A549 (cell line): ENCODE results near the gene SS18L1. TPM values are rescaled to one million over a fixed set of nuclear protein-coding genes. Genes with fewer than 3 reads are reported as not detected.

Source experiments
- ATAC-seq, 2 experiments: fragments of 200-7000 bp in 1 of 2; fragments of >200 bp in 1 of 2; cut with Nextera tagmentation in 1 of 2; cut with Tn5 transposase in 1 of 2; 3 replicates each; pipeline versions ENCODE4 v1.8.0 to v1.9.1; 2018 to 2020; ENCODE audit warnings: mild to moderate bottlenecking in 1 of 2, moderate library complexity in 1 of 2
- CTCF ChIA-PET: fragments of 300-600 bp; sonication (Branson Sonifier 250); formaldehyde crosslinking; extraction: SDS; loops from one replicate; lab custom pipeline; 2021; ENCODE audit warnings: antibody characterized with exemption, inconsistent platforms; lab: Yijun Ruan, JAX
- POLR2A ChIA-PET: fragments of 350-600 bp; formaldehyde crosslinking; extraction: SDS; loops from one replicate; lab custom pipeline; 2021; ENCODE audit warnings: antibody characterized with exemption, inconsistent platforms; lab: Yijun Ruan, JAX
- DNase-seq, 2 experiments: peaks; one replicate each; pipeline versions ENCODE4 v3.0.0 to v3.0.0-alpha.2; 2011 to 2016; ENCODE audit warnings: low read depth in 1 of 2, low spot score in 1 of 2
- FAIRE-seq: peaks from 2 replicates; lab custom pipeline; 2011; peaks lifted over from hg19 to GRCh38; lab: Jason Lieb, UNC
- H3K27ac ChIP-seq, 2 experiments: fragments of >200 bp; sonication (Bioruptor Twin); formaldehyde crosslinking; 3 replicates each; pipeline ENCODE4 v1.5.1; 2016 to 2017
- H3K4me1 ChIP-seq: fragments of >200 bp; sonication (Bioruptor Twin); formaldehyde crosslinking; 3 replicates; pipeline ENCODE4 v1.6.1; 2016
- H3K4me2 ChIP-seq: fragments of >200 bp; sonication (Bioruptor Twin); formaldehyde crosslinking; 3 replicates; pipeline ENCODE4 v1.6.1; 2016
- H3K4me3 ChIP-seq: fragments of >200 bp; sonication (Bioruptor Twin); formaldehyde crosslinking; 3 replicates; pipeline ENCODE4 v1.5.1; 2016
- H3K9me3 ChIP-seq: fragments of >200 bp; sonication (Bioruptor Twin); formaldehyde crosslinking; 3 replicates; pipeline ENCODE4 v1.6.1; 2016
- CBX2 ChIP-seq: fragments of 200-600 bp; sonication (generic); IDR thresholded peaks from 2 replicates; pipeline ENCODE4 v1.6.1; 2016; ENCODE audit warnings: low read depth, mild to moderate bottlenecking, borderline replicate concordance
- CBX8 ChIP-seq: fragments of 200-600 bp; sonication (generic); IDR thresholded peaks from 2 replicates; pipeline ENCODE4 v1.6.1; 2016
- CHD2 ChIP-seq: fragments of 150-350 bp; IDR thresholded peaks from 2 replicates; pipeline ENCODE4 v1.6.1; 2014; ENCODE audit warnings: low read length; ENCODE audit not compliant: partially characterized antibody
- EHF ChIP-seq: fragments of 250-450 bp; sonication (Bioruptor Pico); IDR thresholded peaks from 2 replicates; pipeline ENCODE4 v1.5.0; 2020; ENCODE audit warnings: mild to moderate bottlenecking
- EP300 ChIP-seq, 2 experiments: fragments of >200 bp; sonication (Bioruptor Twin); formaldehyde crosslinking; IDR thresholded peaks; 2 replicates in 1 of 2; 3 replicates in 1 of 2; pipeline ENCODE4 v1.6.1; 2016 to 2017
- ESRRA ChIP-seq: fragments of 150-350 bp; IDR thresholded peaks from 2 replicates; pipeline ENCODE4 v1.6.1; 2014; ENCODE audit warnings: mild to moderate bottlenecking, low read length, borderline replicate concordance
- FOSB ChIP-seq: fragments of 250-450 bp; sonication (Bioruptor Pico); IDR thresholded peaks from 2 replicates; pipeline ENCODE4 v1.5.0; 2020; ENCODE audit warnings: mild to moderate bottlenecking, moderate library complexity
- JUNB ChIP-seq: fragments of >200 bp; sonication (Bioruptor Twin); formaldehyde crosslinking; IDR thresholded peaks from 2 replicates; pipeline ENCODE4 v1.6.1; 2016
- KDM1A ChIP-seq: fragments of 200-600 bp; sonication (generic); IDR thresholded peaks from 2 replicates; pipeline ENCODE4 v1.6.1; 2016; ENCODE audit warnings: low read depth, mild to moderate bottlenecking
- NR3C1 ChIP-seq: fragments of >200 bp; sonication (Bioruptor Twin); formaldehyde crosslinking; IDR thresholded peaks from 3 replicates; pipeline ENCODE4 v1.6.1; 2017
- RARB ChIP-seq: fragments of 250-450 bp; sonication (Bioruptor Pico); IDR thresholded peaks from 2 replicates; pipeline ENCODE4 v1.8.0; 2021; ENCODE audit warnings: mild to moderate bottlenecking, moderate library complexity
- SMC3 ChIP-seq: fragments of >200 bp; sonication (Bioruptor Twin); formaldehyde crosslinking; IDR thresholded peaks from 3 replicates; pipeline ENCODE4 v1.6.1; 2018; ENCODE audit warnings: inconsistent platforms
- TFCP2L1 ChIP-seq: fragments of 250-450 bp; sonication (Bioruptor Pico); IDR thresholded peaks from 2 replicates; pipeline ENCODE4 v1.5.0; 2021; ENCODE audit warnings: mild to moderate bottlenecking
- TP53 ChIP-seq: fragments of 250-450 bp; sonication (Bioruptor Pico); IDR thresholded peaks from 2 replicates; pipeline ENCODE4 v1.5.0; 2021; ENCODE audit warnings: mild to moderate bottlenecking, moderate library complexity
- ZC3H11A ChIP-seq: fragments of 450-650 bp; IDR thresholded peaks from 2 replicates; pipeline ENCODE4 v1.6.1; 2014; ENCODE audit warnings: antibody characterized with exemption, mild to moderate bottlenecking
- ZFP36 ChIP-seq: fragments of 450-650 bp; IDR thresholded peaks from 2 replicates; pipeline ENCODE4 v1.6.1; 2014; ENCODE audit warnings: borderline replicate concordance; ENCODE audit not compliant: partially characterized antibody
- ZSCAN20 ChIP-seq: fragments of 250-450 bp; sonication (Bioruptor Pico); IDR thresholded peaks from 2 replicates; pipeline ENCODE4 v1.8.0; 2022; ENCODE audit warnings: mild to moderate bottlenecking, moderate library complexity
- WGBS: methylation state at CpG from one replicate; pipeline ENCODE4 v1.1.6; 2017; ENCODE audit errors: missing lambda C conversion rate; 5-methylcytosine and 5-hydroxymethylcytosine counted together
- polyA plus RNA-seq, 4 experiments: library from polyadenylated mRNA; depleted of rRNA in 3 of 4; stranded (reverse); fragments of >200 nt; fragmentation: RNase III in 1 of 4; extraction: RNeasy Plus Mini Kit Qiagen cat#74134 plus additional on column Dnase treatment in 1 of 4; gene quantifications; 2 replicates in 3 of 4; 3 replicates in 1 of 4; pipeline ENCODE4 v1.2.3, GENCODE V29; 2011 to 2017
- TF ChIP-seq, protein P1 (sequence below): IDR thresholded peaks from 2 replicates; pipeline ENCODE4 v1.6.1; 2012
- TF ChIP-seq, protein P2 (sequence below): fragments of >200 bp; sonication (Bioruptor Twin); formaldehyde crosslinking; IDR thresholded peaks from 3 replicates; pipeline ENCODE4 v1.5.1; 2016
- TF ChIP-seq, protein P3 (sequence below): fragments of 200-600 bp; sonication (generic); IDR thresholded peaks from 2 replicates; pipeline ENCODE4 v1.6.1; 2016; ENCODE audit warnings: antibody characterized with exemption, mild to moderate bottlenecking, moderate library complexity
- TF ChIP-seq, protein P4 (sequence below): fragments of 450-650 bp; IDR thresholded peaks from 2 replicates; pipeline ENCODE4 v1.6.1; 2014; ENCODE audit warnings: antibody characterized with exemption
- TF ChIP-seq, protein P5 (sequence below): fragments of >200 bp; sonication (Bioruptor Twin); formaldehyde crosslinking; IDR thresholded peaks from 3 replicates; pipeline ENCODE4 v1.6.1; 2016

The SS18L1 gene
- polyA plus RNA-seq, 2 of the 4 experiments (the other 2 are of a cell fraction), result 7.4 to 13.1 TPM

DNA sequence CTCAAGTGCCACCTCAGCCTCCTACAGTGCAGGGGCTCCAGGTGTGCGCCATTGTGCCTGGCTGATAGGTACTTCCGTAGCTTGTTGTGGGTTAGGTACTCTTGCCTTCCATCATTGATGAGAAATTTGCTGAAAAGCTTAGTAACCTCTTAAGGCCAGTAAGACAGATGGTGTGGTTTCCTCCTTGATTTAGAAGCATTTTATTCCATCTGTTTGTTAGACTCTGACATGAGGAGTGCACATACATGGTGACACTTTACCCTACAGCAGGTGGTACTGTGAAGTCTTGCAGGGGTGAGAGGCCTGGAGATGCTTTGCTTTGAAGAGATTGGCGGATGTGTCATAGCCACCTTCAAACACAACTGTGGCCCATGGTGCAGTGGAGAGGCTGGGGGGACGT, 24.5 kb downstream of the SS18L1 start:
- H3K4me3 ChIP-seq, result no peak overlapping the region
- H3K4me2 ChIP-seq, result no peak overlapping the region
- ChIA-PET POLR2A (no interaction called here), CTCF (interaction anchor here (0.6 to 1.2 kb wide), 4 partner anchors 12 to 159 kb away, joined by 3 to 4 read pairs (median 4); no protein-coding TSS in a partner anchor)
- no peak for DNase-seq
- WGBS, result 80% methylated on average over 4 of the region's 4 CpGs
- no peaks in the 10 kb centered on the region for H3K4me1 ChIP-seq
- no peaks in the 10 kb centered on the region for H3K9me3 ChIP-seq
- H3K27ac ChIP-seq, result no peak overlapping the region
- no peak for ATAC-seq
- no peak for TF ChIP-seq CBX2
- no peak for TF ChIP-seq EP300 (IDR thresholded peaks at IDR 0.05)
- TF ChIP-seq ZC3H11A, result no peak
- TF ChIP-seq CBX8, result no peak
- no peak for TF ChIP-seq RARB (CRISPR knock-in tag)
- TF ChIP-seq, protein P1, sequence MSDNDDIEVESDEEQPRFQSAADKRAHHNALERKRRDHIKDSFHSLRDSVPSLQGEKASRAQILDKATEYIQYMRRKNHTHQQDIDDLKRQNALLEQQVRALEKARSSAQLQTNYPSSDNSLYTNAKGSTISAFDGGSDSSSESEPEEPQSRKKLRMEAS, result no peak
- no peak for TF ChIP-seq ZSCAN20 (CRISPR knock-in tag)
- TF ChIP-seq NR3C1, result no peak
- TF ChIP-seq, protein P2, sequence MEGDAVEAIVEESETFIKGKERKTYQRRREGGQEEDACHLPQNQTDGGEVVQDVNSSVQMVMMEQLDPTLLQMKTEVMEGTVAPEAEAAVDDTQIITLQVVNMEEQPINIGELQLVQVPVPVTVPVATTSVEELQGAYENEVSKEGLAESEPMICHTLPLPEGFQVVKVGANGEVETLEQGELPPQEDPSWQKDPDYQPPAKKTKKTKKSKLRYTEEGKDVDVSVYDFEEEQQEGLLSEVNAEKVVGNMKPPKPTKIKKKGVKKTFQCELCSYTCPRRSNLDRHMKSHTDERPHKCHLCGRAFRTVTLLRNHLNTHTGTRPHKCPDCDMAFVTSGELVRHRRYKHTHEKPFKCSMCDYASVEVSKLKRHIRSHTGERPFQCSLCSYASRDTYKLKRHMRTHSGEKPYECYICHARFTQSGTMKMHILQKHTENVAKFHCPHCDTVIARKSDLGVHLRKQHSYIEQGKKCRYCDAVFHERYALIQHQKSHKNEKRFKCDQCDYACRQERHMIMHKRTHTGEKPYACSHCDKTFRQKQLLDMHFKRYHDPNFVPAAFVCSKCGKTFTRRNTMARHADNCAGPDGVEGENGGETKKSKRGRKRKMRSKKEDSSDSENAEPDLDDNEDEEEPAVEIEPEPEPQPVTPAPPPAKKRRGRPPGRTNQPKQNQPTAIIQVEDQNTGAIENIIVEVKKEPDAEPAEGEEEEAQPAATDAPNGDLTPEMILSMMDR, result no peak
- no peak for TF ChIP-seq TFCP2L1 (CRISPR knock-in tag)
- no peak for TF ChIP-seq EHF (CRISPR knock-in tag)
- TF ChIP-seq ESRRA, result no peak
- TF ChIP-seq SMC3, result no peak
- TF ChIP-seq, protein P3, sequence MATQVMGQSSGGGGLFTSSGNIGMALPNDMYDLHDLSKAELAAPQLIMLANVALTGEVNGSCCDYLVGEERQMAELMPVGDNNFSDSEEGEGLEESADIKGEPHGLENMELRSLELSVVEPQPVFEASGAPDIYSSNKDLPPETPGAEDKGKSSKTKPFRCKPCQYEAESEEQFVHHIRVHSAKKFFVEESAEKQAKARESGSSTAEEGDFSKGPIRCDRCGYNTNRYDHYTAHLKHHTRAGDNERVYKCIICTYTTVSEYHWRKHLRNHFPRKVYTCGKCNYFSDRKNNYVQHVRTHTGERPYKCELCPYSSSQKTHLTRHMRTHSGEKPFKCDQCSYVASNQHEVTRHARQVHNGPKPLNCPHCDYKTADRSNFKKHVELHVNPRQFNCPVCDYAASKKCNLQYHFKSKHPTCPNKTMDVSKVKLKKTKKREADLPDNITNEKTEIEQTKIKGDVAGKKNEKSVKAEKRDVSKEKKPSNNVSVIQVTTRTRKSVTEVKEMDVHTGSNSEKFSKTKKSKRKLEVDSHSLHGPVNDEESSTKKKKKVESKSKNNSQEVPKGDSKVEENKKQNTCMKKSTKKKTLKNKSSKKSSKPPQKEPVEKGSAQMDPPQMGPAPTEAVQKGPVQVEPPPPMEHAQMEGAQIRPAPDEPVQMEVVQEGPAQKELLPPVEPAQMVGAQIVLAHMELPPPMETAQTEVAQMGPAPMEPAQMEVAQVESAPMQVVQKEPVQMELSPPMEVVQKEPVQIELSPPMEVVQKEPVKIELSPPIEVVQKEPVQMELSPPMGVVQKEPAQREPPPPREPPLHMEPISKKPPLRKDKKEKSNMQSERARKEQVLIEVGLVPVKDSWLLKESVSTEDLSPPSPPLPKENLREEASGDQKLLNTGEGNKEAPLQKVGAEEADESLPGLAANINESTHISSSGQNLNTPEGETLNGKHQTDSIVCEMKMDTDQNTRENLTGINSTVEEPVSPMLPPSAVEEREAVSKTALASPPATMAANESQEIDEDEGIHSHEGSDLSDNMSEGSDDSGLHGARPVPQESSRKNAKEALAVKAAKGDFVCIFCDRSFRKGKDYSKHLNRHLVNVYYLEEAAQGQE, result no peak
- TF ChIP-seq, protein P4, sequence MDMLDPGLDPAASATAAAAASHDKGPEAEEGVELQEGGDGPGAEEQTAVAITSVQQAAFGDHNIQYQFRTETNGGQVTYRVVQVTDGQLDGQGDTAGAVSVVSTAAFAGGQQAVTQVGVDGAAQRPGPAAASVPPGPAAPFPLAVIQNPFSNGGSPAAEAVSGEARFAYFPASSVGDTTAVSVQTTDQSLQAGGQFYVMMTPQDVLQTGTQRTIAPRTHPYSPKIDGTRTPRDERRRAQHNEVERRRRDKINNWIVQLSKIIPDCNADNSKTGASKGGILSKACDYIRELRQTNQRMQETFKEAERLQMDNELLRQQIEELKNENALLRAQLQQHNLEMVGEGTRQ, result no peak
- no peak for TF ChIP-seq ZFP36
- TF ChIP-seq JUNB, result no peak
- no peak for TF ChIP-seq FOSB (CRISPR knock-in tag)
- no peak for TF ChIP-seq CHD2
- TF ChIP-seq KDM1A, result no peak
- TF ChIP-seq, all 56 proteins: peak for 0
- FAIRE-seq, result no peak

DNA sequence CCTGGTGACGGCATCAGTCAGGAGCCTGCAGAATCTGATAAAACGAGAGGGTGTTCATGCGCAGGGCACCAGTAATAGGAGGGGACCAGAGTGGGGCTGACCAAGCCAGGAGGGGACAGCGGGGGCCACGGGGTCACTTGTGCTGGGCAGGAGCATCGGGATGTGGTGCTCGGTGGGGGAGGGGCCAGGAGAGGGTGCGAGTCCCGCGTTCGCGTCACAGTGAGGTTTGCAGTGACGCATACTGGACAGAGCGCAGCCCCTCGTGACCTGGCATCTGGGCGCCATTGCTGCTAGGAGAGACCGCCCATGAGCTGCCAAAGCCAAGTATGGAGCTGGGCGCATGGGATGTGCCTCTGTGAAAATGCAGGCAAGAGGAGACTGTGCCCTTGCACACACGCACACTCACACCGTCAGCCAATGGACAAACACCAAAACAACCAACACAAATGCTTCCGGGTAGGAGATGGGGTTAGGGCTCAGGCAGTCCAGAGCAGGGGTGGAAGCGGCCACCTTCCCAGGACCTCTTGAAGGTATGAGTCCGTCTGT, 25.4 kb downstream of the SS18L1 start:
- TF ChIP-seq RARB (CRISPR knock-in tag) (no peak), TP53 (CRISPR knock-in tag) (no peak), FOSB (CRISPR knock-in tag) (no peak)
- TF ChIP-seq, protein P5, sequence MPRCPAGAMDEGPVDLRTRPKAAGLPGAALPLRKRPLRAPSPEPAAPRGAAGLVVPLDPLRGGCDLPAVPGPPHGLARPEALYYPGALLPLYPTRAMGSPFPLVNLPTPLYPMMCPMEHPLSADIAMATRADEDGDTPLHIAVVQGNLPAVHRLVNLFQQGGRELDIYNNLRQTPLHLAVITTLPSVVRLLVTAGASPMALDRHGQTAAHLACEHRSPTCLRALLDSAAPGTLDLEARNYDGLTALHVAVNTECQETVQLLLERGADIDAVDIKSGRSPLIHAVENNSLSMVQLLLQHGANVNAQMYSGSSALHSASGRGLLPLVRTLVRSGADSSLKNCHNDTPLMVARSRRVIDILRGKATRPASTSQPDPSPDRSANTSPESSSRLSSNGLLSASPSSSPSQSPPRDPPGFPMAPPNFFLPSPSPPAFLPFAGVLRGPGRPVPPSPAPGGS, result no peak
- H3K27ac ChIP-seq, result no peak overlapping the region
- no peak overlapping the region for H3K4me2 ChIP-seq
- POLR2A ChIA-PET, result no interaction called here
- WGBS, result 96% methylated on average over 23 of the region's 23 CpGs
- DNase-seq, result no peak
- no peak overlapping the region for H3K4me3 ChIP-seq
- no peak for FAIRE-seq
- CTCF ChIA-PET, result interaction anchor here (1.2 kb wide), 1 partner anchor 159 kb away, joined by 4 read pairs; no protein-coding TSS in a partner anchor
- no peak for ATAC-seq
- H3K4me1 ChIP-seq, result no peaks in the 10 kb centered on the region
- H3K9me3 ChIP-seq, result no peaks in the 10 kb centered on the region
